A673 (cell line): Measurements from ENCODE around the gene SMIM28.

ENCODE experiments used
- EZH2 ChIP-seq: fragments of 200-600 bp; sonication (generic); IDR thresholded peaks from 2 replicates; pipeline ENCODE4 v1.6.1; 2017; ENCODE audit warnings: borderline replicate concordance, low read depth, mild to moderate bottlenecking, mixed read lengths, antibody characterized with exemption, low read length; ENCODE audit not compliant: poor library complexity, severe bottlenecking
- TF ChIP-seq, protein P1 (sequence below): fragments of 300-800, 200-600 bp; sonication (generic); conservative IDR thresholded peaks from 2 replicates; pipeline ENCODE4 v1.5.1; 2017; ENCODE audit warnings: low read depth, mild to moderate bottlenecking, antibody characterized with exemption, low read length, moderate library complexity, mixed read lengths

DNA sequence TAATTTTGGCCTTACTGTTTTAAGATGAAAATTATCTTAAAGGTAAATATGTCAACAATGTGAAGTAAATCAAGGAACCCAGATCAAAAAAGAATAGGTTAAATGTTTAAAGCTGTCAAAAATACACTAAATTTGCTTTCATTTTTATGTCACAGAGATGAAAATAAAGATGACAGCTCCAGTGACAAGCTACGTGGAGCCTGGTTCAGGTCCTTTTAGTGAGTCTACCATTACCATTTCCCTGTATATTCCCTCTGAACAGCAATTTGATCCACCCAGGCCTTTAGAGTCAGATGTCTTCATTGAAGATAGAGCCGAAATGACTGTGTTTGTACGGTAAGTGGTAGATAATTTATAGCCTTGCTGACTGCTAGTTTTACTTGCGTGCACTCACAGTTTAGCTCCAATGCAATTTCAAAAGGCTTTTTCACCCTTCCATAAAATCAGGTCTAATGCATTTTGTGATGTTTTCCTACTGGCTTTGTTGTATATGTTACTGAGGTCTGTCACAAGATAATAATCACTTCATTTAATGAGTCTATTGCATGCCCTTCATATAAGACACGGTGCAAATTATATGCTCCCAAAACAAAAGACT is 28.2 kb downstream of the SMIM28 start:
- TF ChIP-seq, protein P1, sequence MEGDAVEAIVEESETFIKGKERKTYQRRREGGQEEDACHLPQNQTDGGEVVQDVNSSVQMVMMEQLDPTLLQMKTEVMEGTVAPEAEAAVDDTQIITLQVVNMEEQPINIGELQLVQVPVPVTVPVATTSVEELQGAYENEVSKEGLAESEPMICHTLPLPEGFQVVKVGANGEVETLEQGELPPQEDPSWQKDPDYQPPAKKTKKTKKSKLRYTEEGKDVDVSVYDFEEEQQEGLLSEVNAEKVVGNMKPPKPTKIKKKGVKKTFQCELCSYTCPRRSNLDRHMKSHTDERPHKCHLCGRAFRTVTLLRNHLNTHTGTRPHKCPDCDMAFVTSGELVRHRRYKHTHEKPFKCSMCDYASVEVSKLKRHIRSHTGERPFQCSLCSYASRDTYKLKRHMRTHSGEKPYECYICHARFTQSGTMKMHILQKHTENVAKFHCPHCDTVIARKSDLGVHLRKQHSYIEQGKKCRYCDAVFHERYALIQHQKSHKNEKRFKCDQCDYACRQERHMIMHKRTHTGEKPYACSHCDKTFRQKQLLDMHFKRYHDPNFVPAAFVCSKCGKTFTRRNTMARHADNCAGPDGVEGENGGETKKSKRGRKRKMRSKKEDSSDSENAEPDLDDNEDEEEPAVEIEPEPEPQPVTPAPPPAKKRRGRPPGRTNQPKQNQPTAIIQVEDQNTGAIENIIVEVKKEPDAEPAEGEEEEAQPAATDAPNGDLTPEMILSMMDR = no peak
- no peak for TF ChIP-seq EZH2
